ENCODE measurements around the gene PLAAT5. TPM values are rescaled to one million over a fixed set of nuclear protein-coding genes. Genes with fewer than 3 reads are reported as not detected.

PLAAT5 gene
- total and polyA plus RNA-seq, 2 of the 13 experiments (the other 11 are each of a cell fraction or from before 2014, with no cell fraction given), result not detected

DNA sequence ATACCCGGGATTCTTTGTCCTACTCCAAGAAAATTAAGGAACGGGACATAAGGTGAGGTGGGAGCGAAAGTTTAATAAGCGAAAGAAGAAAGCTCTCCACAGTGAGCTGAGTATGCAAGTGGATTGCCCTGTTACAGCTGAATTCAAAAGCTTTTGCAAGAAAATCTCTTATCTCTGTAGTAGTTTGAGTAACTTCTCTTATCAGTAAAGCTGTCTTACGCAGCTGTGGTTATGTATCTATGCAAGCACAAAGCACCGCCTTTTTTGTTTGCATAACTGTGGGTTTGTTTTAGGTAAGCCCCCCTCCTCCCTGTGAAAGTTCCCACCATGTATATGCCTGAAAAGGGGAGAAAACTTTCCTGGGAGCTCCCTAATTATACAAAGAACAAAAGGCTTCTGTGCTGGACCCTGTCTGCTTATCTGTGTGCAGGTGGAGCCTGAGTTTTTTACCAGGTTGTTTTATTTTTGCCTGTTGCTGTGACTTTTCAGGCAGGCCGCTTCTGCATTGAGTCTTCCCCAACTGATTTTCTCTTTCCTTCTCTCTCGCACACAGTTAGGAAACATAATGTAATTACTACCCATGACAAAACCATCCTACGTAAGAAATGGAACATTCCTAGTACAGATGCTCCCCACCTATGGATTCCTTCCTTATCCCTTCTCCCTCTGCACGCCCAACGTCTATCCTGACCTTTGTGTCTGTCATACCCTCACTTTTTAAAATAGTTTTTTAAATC lies 837 bp upstream of the PLAAT5 start (continued):
- TF ChIP-seq, protein P1, sequence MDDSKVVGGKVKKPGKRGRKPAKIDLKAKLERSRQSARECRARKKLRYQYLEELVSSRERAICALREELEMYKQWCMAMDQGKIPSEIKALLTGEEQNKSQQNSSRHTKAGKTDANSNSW (CRISPR knock-in tag; IDR thresholded peaks at IDR 0.05; ENCODE audit: borderline replicate concordance), result no peak
- TF ChIP-seq MEF2D (CRISPR knock-in tag; IDR thresholded peaks at IDR 0.05) (no peak), ERF (CRISPR knock-in tag; IDR thresholded peaks at IDR 0.05) (no peak), CEBPG (CRISPR knock-in tag; IDR thresholded peaks at IDR 0.05) (peak; percentile 61), ZNF335 (CRISPR knock-in tag; IDR thresholded peaks at IDR 0.05) (no peak), ZNF891 (CRISPR knock-in tag; IDR thresholded peaks at IDR 0.05) (no peak), ZNF235 (CRISPR knock-in tag; IDR thresholded peaks at IDR 0.05; ENCODE audit: borderline replicate concordance) (no peak), RCOR2 (CRISPR knock-in tag; IDR thresholded peaks at IDR 0.05) (no peak), ZNF232 (CRISPR knock-in tag; IDR thresholded peaks at IDR 0.05; ENCODE audit: borderline replicate concordance) (no peak), ZNF792 (CRISPR knock-in tag; IDR thresholded peaks at IDR 0.05) (no peak), ZNF747 (CRISPR knock-in tag; IDR thresholded peaks at IDR 0.05; ENCODE audit: borderline replicate concordance) (no peak), RFX5 (IDR thresholded peaks at IDR 0.05; ENCODE audit: low read depth, low read length) (no peak), EEA1 (CRISPR knock-in tag; IDR thresholded peaks at IDR 0.05; ENCODE audit: borderline replicate concordance) (no peak), DNMT3B (CRISPR knock-in tag; conservative IDR thresholded peaks at IDR 0.05) (no peak)
- TF ChIP-seq, protein P2, sequence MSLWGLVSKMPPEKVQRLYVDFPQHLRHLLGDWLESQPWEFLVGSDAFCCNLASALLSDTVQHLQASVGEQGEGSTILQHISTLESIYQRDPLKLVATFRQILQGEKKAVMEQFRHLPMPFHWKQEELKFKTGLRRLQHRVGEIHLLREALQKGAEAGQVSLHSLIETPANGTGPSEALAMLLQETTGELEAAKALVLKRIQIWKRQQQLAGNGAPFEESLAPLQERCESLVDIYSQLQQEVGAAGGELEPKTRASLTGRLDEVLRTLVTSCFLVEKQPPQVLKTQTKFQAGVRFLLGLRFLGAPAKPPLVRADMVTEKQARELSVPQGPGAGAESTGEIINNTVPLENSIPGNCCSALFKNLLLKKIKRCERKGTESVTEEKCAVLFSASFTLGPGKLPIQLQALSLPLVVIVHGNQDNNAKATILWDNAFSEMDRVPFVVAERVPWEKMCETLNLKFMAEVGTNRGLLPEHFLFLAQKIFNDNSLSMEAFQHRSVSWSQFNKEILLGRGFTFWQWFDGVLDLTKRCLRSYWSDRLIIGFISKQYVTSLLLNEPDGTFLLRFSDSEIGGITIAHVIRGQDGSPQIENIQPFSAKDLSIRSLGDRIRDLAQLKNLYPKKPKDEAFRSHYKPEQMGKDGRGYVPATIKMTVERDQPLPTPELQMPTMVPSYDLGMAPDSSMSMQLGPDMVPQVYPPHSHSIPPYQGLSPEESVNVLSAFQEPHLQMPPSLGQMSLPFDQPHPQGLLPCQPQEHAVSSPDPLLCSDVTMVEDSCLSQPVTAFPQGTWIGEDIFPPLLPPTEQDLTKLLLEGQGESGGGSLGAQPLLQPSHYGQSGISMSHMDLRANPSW (CRISPR knock-in tag; IDR thresholded peaks at IDR 0.05; ENCODE audit: borderline replicate concordance), result no peak
- TF ChIP-seq, protein P3, sequence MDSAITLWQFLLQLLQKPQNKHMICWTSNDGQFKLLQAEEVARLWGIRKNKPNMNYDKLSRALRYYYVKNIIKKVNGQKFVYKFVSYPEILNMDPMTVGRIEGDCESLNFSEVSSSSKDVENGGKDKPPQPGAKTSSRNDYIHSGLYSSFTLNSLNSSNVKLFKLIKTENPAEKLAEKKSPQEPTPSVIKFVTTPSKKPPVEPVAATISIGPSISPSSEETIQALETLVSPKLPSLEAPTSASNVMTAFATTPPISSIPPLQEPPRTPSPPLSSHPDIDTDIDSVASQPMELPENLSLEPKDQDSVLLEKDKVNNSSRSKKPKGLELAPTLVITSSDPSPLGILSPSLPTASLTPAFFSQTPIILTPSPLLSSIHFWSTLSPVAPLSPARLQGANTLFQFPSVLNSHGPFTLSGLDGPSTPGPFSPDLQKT (CRISPR knock-in tag; IDR thresholded peaks at IDR 0.05; ENCODE audit: borderline replicate concordance), result no peak
- TF ChIP-seq, protein P4, sequence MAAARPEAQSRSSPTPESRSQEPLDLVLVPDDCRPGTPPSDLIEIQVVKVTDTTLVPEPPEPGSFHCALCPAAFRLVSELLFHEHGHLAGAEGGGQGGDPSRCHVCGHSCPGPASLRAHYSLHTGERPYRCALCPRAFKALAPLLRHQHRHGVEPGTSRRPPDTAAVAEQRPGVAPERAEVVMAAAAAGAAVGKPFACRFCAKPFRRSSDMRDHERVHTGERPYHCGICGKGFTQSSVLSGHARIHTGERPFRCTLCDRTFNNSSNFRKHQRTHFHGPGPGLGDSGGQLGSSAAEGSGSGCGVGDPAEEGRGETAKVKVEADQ (CRISPR knock-in tag; IDR thresholded peaks at IDR 0.05; ENCODE audit: borderline replicate concordance), result no peak
- TF ChIP-seq, protein P5, sequence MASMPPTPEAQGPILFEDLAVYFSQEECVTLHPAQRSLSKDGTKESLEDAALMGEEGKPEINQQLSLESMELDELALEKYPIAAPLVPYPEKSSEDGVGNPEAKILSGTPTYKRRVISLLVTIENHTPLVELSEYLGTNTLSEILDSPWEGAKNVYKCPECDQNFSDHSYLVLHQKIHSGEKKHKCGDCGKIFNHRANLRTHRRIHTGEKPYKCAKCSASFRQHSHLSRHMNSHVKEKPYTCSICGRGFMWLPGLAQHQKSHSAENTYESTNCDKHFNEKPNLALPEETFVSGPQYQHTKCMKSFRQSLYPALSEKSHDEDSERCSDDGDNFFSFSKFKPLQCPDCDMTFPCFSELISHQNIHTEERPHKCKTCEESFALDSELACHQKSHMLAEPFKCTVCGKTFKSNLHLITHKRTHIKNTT (CRISPR knock-in tag; IDR thresholded peaks at IDR 0.05), result no peak
- TF ChIP-seq, protein P6, sequence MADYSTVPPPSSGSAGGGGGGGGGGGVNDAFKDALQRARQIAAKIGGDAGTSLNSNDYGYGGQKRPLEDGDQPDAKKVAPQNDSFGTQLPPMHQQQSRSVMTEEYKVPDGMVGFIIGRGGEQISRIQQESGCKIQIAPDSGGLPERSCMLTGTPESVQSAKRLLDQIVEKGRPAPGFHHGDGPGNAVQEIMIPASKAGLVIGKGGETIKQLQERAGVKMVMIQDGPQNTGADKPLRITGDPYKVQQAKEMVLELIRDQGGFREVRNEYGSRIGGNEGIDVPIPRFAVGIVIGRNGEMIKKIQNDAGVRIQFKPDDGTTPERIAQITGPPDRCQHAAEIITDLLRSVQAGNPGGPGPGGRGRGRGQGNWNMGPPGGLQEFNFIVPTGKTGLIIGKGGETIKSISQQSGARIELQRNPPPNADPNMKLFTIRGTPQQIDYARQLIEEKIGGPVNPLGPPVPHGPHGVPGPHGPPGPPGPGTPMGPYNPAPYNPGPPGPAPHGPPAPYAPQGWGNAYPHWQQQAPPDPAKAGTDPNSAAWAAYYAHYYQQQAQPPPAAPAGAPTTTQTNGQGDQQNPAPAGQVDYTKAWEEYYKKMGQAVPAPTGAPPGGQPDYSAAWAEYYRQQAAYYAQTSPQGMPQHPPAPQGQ (CRISPR knock-in tag; IDR thresholded peaks at IDR 0.05; ENCODE audit: borderline replicate concordance), result no peak
- TF ChIP-seq, protein P7, sequence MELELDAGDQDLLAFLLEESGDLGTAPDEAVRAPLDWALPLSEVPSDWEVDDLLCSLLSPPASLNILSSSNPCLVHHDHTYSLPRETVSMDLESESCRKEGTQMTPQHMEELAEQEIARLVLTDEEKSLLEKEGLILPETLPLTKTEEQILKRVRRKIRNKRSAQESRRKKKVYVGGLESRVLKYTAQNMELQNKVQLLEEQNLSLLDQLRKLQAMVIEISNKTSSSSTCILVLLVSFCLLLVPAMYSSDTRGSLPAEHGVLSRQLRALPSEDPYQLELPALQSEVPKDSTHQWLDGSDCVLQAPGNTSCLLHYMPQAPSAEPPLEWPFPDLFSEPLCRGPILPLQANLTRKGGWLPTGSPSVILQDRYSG (CRISPR knock-in tag; IDR thresholded peaks at IDR 0.05), result no peak
- TF ChIP-seq, protein P8, sequence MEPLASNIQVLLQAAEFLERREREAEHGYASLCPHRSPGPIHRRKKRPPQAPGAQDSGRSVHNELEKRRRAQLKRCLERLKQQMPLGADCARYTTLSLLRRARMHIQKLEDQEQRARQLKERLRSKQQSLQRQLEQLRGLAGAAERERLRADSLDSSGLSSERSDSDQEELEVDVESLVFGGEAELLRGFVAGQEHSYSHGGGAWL (CRISPR knock-in tag; IDR thresholded peaks at IDR 0.05), result no peak

Data from HepG2 (cell line).